ENCODE results near the gene PLA2G2C.
"Not testable (repeated sequence)": the region's sequence is repeated elsewhere in the genome, so short reads cannot be mapped to it uniquely, and the experiment has no call there.

Gene PLA2G2C, protein sequence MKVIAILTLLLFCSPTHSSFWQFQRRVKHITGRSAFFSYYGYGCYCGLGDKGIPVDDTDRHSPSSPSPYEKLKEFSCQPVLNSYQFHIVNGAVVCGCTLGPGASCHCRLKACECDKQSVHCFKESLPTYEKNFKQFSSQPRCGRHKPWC

DNA sequence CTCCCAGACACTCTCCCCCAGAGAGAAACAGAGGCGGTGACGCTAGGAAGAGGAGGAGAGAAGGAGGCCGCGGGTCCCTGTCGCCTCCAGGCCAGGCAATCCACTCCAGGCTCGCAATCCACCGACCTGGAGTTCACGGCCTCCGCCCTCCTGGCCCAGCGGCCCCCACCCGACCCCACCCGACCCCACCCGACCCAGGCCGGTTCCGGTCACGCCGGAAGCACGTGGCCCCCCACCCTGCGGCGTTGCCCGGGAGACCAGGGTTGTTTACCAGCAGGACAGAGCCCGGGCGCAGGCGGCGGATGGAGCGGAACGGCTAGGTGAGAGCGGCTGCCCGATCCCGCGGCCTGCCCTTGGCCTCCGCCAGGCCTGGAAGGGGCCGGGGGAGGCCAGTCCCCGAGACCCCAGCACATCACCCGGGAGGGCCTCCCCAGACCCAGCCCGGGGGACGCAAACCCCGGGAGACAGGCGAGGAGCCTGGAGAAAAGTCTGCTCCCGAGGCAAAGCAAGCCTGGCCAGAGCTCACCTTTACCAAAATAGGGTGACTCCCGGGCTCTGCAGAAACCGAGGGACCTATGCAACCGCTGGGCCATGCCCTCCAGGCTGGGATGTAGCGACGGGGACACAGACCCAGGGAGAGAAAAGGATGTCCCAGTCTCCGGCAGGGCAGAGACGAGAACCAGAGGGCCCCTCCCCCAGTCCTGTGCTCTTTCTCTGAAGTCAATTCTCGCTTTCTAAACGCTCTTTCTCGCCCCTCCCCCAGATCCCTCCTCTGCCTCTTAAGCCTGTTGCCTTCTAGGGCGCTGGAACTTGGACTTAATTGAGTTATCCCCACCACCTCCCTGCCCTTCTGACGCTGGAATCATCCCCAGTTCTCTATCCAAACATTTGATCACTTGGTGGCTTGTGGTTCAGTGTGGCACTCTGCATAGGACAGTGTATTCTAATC lies at the start of gene PLA2G2C, which contains the start of gene UBXN10:
Gene PLA2G2C (minus strand): TSS at position 685 of the 949 bp plus-strand sequence. CDS start 9,155 bp downstream, outside the sequence.
Gene UBXN10 (plus strand): TSS at position 263 of the 949 bp plus-strand sequence. CDS start 4,466 bp downstream, outside the sequence.
- Histone ChIP-seq H3K27ac (no peak within 1 kb of the TSS), H3K9me3 (ENCODE audit: low read depth, low read length) (no peaks in the 10 kb centered on the region), H3K36me3 (ENCODE audit: insufficient read depth, low read length) (no peaks in the 10 kb centered on the region), H3K4me3 (no peak within 1 kb of the TSS), H3K9ac (ENCODE audit: insufficient read length) (no peak within 1 kb of the TSS)
- no peak for DNase-seq (ENCODE audit: low read depth, low spot score)
- TF ChIP-seq FOXP2 (optimal IDR thresholded peaks at IDR 0.05; ENCODE audit: control extremely low read depth, extremely low read length, insufficient read depth) (no peak), EZH2 (IDR thresholded peaks at IDR 0.05) (no peak), POLR2AphosphoS5 (IDR thresholded peaks at IDR 0.05; ENCODE audit: borderline replicate concordance, low read depth, low read length) (no peak)

DNA sequence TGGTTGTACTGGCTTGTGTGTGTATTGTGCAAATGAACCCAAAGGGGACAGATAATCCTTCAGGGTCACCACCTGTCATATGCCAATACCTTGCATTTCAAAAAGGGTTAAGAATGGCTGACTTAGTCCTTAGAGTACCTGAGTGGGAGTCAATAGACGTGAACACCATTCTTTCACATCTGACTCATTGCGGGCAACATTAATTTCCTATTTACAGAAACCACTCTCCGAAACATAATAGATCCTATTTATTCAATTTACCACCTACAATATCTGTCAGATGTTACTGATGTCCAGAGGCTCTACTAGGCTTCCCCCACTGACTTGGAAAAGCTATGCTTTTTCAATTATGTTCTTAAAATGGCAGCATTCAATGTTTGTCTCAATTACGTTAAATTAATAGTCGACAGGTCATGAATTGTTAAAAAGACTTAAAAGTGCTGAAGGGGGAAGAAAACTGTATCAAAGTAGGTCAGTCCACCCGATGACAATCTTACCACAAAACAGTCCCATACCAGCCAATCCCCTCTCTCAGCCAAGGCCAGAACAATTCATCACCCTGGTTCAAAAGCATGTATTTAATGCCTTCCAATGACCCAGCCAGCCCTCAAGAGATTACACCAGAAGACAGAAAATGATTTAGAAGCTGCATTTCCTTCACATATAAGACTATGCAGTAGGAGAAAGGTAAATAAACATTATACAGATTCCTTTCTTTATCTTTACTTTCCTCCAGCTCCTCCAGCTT lies 48.6 kb upstream of the PLA2G2C start:
- Histone ChIP-seq H3K36me3 (ENCODE audit: insufficient read depth, low read length) (no peaks in the 10 kb centered on the region), H3K9ac (ENCODE audit: insufficient read length) (no peak overlapping the region), H3K4me3 (no peak overlapping the region), H3K9me3 (ENCODE audit: low read depth, low read length) (no peaks in the 10 kb centered on the region), H3K27ac (no peak overlapping the region)
- no peak for DNase-seq (ENCODE audit: low read depth, low spot score)
- TF ChIP-seq POLR2AphosphoS5 (IDR thresholded peaks at IDR 0.05; ENCODE audit: borderline replicate concordance, low read depth, low read length): no peak
- no peak for TF ChIP-seq FOXP2 (optimal IDR thresholded peaks at IDR 0.05; ENCODE audit: control extremely low read depth, extremely low read length, insufficient read depth)
- TF ChIP-seq EZH2 (IDR thresholded peaks at IDR 0.05): no peak

DNA sequence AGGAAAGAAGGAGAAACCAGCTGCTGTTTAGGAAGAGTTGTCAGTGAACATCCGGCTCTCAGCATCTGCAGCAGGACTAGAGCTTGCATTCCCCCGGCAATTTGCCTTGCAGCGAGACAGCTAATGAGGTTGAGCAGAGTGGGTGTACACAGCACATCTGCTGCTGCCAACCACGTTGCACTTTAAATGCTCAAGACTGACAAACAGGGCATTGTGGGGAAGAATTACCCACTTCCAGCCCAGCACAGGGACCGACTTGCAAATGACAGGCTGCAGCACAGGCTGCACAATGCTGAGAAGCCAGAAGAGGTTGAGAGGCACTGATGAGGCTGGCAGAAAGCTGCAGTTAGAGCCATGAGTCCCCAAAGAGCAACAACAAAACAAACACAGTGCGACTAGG lies 47.5 kb upstream of the PLA2G2C start:
- H3K36me3 ChIP-seq (ENCODE audit: insufficient read depth, low read length): no peaks in the 10 kb centered on the region
- no peak overlapping the region for H3K27ac ChIP-seq
- H3K4me3 ChIP-seq: no peak overlapping the region
- no peak for TF ChIP-seq FOXP2 (optimal IDR thresholded peaks at IDR 0.05; ENCODE audit: control extremely low read depth, extremely low read length, insufficient read depth)
- peak; percentile 10 for TF ChIP-seq EZH2 (IDR thresholded peaks at IDR 0.05)
- TF ChIP-seq POLR2AphosphoS5 (IDR thresholded peaks at IDR 0.05; ENCODE audit: borderline replicate concordance, low read depth, low read length): no peak
- DNase-seq (ENCODE audit: low read depth, low spot score): no peak
- H3K9me3 ChIP-seq (ENCODE audit: low read depth, low read length): no peaks in the 10 kb centered on the region
- no peak overlapping the region for H3K9ac ChIP-seq (ENCODE audit: insufficient read length)

DNA sequence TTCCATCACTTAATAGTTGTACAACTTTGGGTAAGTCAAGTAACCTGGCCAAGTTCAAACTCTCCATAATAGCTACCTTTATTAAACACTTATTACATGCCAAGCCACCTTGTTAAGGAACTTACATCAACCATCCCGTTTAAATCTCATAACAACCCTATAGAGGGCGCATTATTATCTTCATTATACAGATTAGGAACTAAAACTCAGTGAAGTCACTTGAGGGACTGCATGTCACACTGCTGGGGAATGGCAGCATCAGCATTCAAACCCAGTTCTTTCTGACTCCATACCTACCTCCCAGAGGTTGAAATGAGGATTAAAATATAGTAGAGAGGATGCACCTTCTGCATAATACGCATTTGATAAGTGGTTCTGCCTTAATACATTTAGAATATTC lies 47.1 kb upstream of the PLA2G2C start:
- H3K36me3 ChIP-seq (ENCODE audit: insufficient read depth, low read length): no peaks in the 10 kb centered on the region
- no peak overlapping the region for H3K4me3 ChIP-seq
- DNase-seq (ENCODE audit: low read depth, low spot score): no peak
- TF ChIP-seq EZH2 (IDR thresholded peaks at IDR 0.05) (peak; percentile 39), FOXP2 (optimal IDR thresholded peaks at IDR 0.05; ENCODE audit: control extremely low read depth, extremely low read length, insufficient read depth) (no peak)
- no peaks in the 10 kb centered on the region for H3K9me3 ChIP-seq (ENCODE audit: low read depth, low read length)
- no peak overlapping the region for H3K9ac ChIP-seq (ENCODE audit: insufficient read length)
- no peak overlapping the region for H3K27ac ChIP-seq

DNA sequence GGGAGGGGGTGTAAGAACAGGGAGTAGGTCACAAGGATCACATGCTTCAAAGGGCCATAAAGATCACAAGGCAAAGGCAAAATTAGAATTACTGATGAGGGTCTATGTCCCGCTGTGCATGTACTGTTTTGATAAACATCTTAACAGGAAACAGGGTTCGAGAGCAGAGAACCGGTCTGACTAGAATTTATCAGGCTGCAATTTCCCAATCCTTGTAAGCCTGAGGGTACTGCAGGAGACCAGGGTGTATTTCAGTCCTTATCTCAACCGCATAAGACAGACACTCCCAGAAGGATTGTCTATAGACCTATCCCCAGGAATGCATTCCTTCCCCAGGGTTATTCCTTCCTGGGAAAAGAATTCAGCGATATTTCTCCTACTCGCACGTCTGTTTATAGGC lies 46.2 kb upstream of the PLA2G2C start:
- not testable (repeated sequence) for H3K9ac ChIP-seq (ENCODE audit: insufficient read length); H3K36me3 ChIP-seq (ENCODE audit: insufficient read depth, low read length); H3K4me3 ChIP-seq; H3K27ac ChIP-seq; H3K9me3 ChIP-seq (ENCODE audit: low read depth, low read length)
- peak; percentile 35 for DNase-seq (ENCODE audit: low read depth, low spot score)

DNA sequence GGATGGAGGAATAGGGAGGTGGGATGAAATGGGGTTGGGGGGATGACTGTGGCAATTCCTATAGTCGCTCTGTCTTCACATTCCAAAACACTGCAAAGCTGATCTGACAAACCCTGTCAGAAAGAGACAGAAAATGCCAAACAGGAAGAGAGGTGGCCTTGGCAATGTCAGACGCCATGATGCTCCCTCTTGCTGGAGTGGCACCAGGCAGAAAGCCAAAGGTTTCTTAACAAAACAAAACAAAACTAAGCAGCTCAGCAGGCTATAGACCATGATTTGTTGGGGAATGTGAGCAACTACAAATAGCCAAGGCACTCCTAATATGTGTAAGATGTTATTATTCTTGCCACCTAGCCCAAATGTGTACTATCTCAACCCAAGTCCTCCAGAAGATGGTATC lies 42.9 kb upstream of the PLA2G2C start:
- TF ChIP-seq FOXP2 (optimal IDR thresholded peaks at IDR 0.05; ENCODE audit: control extremely low read depth, extremely low read length, insufficient read depth) (no peak), EZH2 (IDR thresholded peaks at IDR 0.05) (no peak), POLR2AphosphoS5 (IDR thresholded peaks at IDR 0.05; ENCODE audit: borderline replicate concordance, low read depth, low read length) (no peak)
- H3K9me3 ChIP-seq (ENCODE audit: low read depth, low read length): no peaks in the 10 kb centered on the region
- no peak for DNase-seq (ENCODE audit: low read depth, low spot score)

DNA sequence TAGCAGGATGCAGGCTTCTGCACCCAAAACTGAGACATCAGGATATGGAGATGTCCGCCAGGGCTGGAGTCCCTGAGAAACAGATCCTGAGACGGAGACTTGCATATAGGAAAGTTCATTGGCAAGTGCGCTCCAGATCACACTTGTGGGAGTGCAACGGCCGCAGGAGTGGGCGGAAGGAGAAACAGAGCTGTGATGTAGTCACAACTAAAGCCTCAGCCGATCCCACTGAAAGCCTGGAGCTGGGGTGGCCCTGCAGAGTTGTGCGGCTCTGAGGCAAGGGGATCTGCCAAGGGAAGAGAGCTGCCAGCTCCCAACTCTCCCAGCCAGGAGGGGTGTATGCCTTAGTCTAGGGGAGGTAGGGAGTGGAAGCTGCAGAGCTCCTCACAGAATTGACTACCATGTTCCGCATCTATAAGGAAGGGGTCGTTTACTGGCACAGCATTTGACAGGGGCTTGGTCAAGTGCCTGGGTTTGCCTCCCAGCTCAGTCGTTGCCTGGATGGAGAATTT lies 42.1 kb upstream of the PLA2G2C start:
- Histone ChIP-seq H3K36me3 (ENCODE audit: insufficient read depth, low read length) (no peaks in the 10 kb centered on the region), H3K9me3 (ENCODE audit: low read depth, low read length) (no peaks in the 10 kb centered on the region), H3K4me3 (no peak overlapping the region), H3K9ac (ENCODE audit: insufficient read length) (no peak overlapping the region), H3K27ac (no peak overlapping the region)
- no peak for DNase-seq (ENCODE audit: low read depth, low spot score)
- no peak for TF ChIP-seq EZH2 (IDR thresholded peaks at IDR 0.05)
- TF ChIP-seq FOXP2 (optimal IDR thresholded peaks at IDR 0.05; ENCODE audit: control extremely low read depth, extremely low read length, insufficient read depth): no peak
- TF ChIP-seq POLR2AphosphoS5 (IDR thresholded peaks at IDR 0.05; ENCODE audit: borderline replicate concordance, low read depth, low read length): no peak

More for the DNA sequence above, 42.9 kb upstream of the PLA2G2C start:
- Histone ChIP-seq H3K9ac (ENCODE audit: insufficient read length) (no peak overlapping the region), H3K27ac (no peak overlapping the region), H3K36me3 (ENCODE audit: insufficient read depth, low read length) (no peaks in the 10 kb centered on the region), H3K4me3 (no peak overlapping the region)

DNA sequence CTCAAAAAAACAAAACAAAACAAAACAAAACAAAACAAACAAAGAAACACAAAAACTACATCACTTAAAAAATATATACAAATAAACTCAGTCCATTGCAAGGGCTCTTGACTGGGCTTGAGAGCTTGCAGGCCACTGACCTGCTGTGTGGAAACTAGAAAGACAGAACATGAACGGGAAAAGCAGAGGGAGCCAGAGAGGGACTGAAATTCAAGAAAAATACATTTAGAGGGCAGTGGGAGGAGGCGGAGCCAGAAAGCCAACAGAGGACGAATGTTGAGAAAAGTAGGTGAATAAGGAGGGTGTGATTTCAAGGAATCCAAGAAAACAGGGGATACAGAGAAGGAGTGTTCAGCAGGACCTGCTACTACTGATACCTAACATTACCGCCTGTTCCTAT lies 41.4 kb upstream of the PLA2G2C start:
- no peak overlapping the region for H3K9ac ChIP-seq (ENCODE audit: insufficient read length)
- H3K4me3 ChIP-seq: no peak overlapping the region
- DNase-seq (ENCODE audit: low read depth, low spot score): no peak
- H3K36me3 ChIP-seq (ENCODE audit: insufficient read depth, low read length): no peaks in the 10 kb centered on the region
- H3K9me3 ChIP-seq (ENCODE audit: low read depth, low read length): no peaks in the 10 kb centered on the region
- no peak overlapping the region for H3K27ac ChIP-seq
- no peak for TF ChIP-seq POLR2AphosphoS5 (IDR thresholded peaks at IDR 0.05; ENCODE audit: borderline replicate concordance, low read depth, low read length)
- TF ChIP-seq EZH2 (IDR thresholded peaks at IDR 0.05): no peak
- no peak for TF ChIP-seq FOXP2 (optimal IDR thresholded peaks at IDR 0.05; ENCODE audit: control extremely low read depth, extremely low read length, insufficient read depth)
